ENCODE data around the gene EN1.

Gene EN1

DNA sequence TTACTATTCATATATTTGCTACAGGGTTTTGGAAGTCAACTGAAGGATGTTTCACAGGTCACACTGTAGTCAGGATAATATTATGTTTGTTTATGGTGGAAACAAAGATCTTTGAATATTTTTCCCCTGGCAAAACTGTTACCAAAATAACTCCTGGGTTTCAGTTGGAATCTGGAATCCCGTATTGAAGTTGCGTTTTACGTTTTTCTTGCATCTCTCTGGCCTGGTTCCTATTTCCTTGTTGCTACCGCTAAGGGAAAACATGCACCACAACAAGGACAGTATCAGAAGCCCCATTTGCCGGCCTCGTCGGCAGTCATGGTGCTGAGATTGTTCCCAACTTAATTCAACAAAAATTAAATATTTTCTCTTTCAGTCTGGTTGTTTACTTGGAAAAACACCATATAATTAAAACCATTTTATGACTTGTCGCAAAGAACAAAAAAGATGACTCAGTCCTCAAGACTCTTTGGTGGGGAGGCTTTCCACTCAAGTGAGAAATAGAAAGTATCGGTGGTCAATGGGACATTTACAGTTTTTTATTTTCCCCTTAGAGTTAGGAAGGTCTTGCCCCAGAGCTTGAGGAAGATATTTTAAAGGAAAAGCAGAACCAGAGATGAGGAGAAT is 42.3 kb downstream of the EN1 start:
- Histone ChIP-seq H3K79me2 (no peaks in the 10 kb centered on the region), H3K36me3 (ENCODE audit: control insufficient read depth, insufficient read depth, low read length) (no peaks in the 10 kb centered on the region), H3K4me1 (no peaks in the 10 kb centered on the region), H3K9ac (no peak overlapping the region), H2AFZ (no peak overlapping the region), H3K27ac (no peak overlapping the region), H3K4me3 (ENCODE audit: low read depth, low read length) (no peak overlapping the region), H3K27me3 (ENCODE audit: control insufficient read depth, insufficient read depth, low read length) (no peaks in the 10 kb centered on the region), H3K9me3 (ENCODE audit: control insufficient read depth, low read length) (no peaks in the 10 kb centered on the region), H3K4me2 (ENCODE audit: low read length) (no peak overlapping the region)
- TF ChIP-seq, protein P1, sequence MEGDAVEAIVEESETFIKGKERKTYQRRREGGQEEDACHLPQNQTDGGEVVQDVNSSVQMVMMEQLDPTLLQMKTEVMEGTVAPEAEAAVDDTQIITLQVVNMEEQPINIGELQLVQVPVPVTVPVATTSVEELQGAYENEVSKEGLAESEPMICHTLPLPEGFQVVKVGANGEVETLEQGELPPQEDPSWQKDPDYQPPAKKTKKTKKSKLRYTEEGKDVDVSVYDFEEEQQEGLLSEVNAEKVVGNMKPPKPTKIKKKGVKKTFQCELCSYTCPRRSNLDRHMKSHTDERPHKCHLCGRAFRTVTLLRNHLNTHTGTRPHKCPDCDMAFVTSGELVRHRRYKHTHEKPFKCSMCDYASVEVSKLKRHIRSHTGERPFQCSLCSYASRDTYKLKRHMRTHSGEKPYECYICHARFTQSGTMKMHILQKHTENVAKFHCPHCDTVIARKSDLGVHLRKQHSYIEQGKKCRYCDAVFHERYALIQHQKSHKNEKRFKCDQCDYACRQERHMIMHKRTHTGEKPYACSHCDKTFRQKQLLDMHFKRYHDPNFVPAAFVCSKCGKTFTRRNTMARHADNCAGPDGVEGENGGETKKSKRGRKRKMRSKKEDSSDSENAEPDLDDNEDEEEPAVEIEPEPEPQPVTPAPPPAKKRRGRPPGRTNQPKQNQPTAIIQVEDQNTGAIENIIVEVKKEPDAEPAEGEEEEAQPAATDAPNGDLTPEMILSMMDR (IDR thresholded peaks at IDR 0.05), result no peak

DNA sequence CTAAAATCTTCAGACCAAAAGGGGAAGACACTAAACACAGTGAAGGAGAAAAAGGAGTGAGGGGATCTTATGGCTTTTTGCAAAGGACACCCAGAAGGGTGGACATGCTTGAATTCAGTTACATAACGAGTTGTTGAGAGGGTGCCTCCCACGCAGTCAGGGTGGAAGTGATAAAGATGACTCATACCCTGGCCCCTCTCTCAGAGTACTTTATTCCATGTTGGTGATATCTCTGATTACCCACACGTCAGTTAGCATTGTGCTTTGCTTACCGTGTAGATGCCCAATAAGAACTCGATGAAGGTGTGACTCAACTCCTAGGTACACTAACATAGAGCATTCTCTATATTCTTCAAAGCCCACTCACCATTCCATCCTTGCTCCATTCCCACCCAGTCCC is 44.4 kb downstream of the EN1 start:
- H3K4me3 ChIP-seq (ENCODE audit: low read depth, low read length), result no peak overlapping the region
- no peak overlapping the region for H2AFZ ChIP-seq
- H3K9me3 ChIP-seq (ENCODE audit: control insufficient read depth, low read length), result no peaks in the 10 kb centered on the region
- no peak overlapping the region for H3K4me2 ChIP-seq (ENCODE audit: low read length)
- H3K27ac ChIP-seq, result no peak overlapping the region
- no peaks in the 10 kb centered on the region for H3K4me1 ChIP-seq
- no peak overlapping the region for H3K9ac ChIP-seq
- no peaks in the 10 kb centered on the region for H3K27me3 ChIP-seq (ENCODE audit: control insufficient read depth, insufficient read depth, low read length)
- no peaks in the 10 kb centered on the region for H3K36me3 ChIP-seq (ENCODE audit: control insufficient read depth, insufficient read depth, low read length)
- H3K79me2 ChIP-seq, result no peaks in the 10 kb centered on the region
- TF ChIP-seq, protein P1 (IDR thresholded peaks at IDR 0.05), result no peak

DNA sequence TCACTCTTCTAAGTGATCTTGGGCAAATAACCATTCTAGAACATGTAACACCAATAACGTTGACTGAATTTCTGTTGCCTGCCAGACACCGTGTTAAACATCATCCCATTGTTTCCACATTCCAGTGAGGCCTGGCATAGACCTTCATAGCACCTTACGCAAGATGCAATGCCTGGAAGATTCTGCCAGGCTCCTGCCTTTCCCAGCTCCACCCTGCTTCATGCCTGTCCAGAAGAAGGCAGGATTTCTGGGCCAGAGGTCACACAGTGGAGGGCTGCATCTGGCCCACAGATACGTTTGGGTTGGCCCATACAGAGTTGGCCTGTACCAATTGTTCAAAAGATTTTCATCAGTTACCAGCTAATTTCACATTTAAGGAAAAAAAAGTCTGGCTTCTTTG is 46.3 kb downstream of the EN1 start:
- Histone ChIP-seq H3K79me2 (no peaks in the 10 kb centered on the region), H3K36me3 (ENCODE audit: control insufficient read depth, insufficient read depth, low read length) (no peaks in the 10 kb centered on the region), H3K4me3 (ENCODE audit: low read depth, low read length) (no peak overlapping the region), H3K9ac (no peak overlapping the region), H3K9me3 (ENCODE audit: control insufficient read depth, low read length) (no peaks in the 10 kb centered on the region), H3K27ac (no peak overlapping the region), H3K27me3 (ENCODE audit: control insufficient read depth, insufficient read depth, low read length) (no peaks in the 10 kb centered on the region), H3K4me2 (ENCODE audit: low read length) (no peak overlapping the region), H2AFZ (no peak overlapping the region), H3K4me1 (no peaks in the 10 kb centered on the region)
- TF ChIP-seq, protein P1 (IDR thresholded peaks at IDR 0.05), result no peak

DNA sequence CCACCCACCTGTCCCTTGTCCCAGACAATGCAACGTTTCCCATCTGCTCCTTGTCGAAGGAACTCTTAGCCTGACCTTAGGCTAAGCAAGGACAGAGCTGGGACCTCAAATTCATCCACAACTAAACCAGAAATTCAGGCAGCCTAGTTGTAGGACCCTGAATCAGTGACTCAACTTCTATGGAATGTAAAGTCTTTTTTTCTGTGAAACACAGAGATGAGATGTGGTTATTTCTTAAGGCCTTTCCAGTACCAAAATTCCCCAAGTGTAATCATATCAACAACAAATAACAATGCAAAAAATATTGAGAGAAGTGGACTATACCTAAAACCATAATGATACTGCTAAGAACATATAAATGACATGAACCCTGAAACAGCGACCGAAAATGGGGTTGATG is 46.7 kb downstream of the EN1 start:
- no peaks in the 10 kb centered on the region for H3K4me1 ChIP-seq
- TF ChIP-seq, protein P1 (IDR thresholded peaks at IDR 0.05), result no peak
- no peaks in the 10 kb centered on the region for H3K27me3 ChIP-seq (ENCODE audit: control insufficient read depth, insufficient read depth, low read length)
- no peak overlapping the region for H3K27ac ChIP-seq
- no peaks in the 10 kb centered on the region for H3K79me2 ChIP-seq
- no peak overlapping the region for H3K4me3 ChIP-seq (ENCODE audit: low read depth, low read length)
- H2AFZ ChIP-seq, result no peak overlapping the region
- no peaks in the 10 kb centered on the region for H3K36me3 ChIP-seq (ENCODE audit: control insufficient read depth, insufficient read depth, low read length)
- H3K9me3 ChIP-seq (ENCODE audit: control insufficient read depth, low read length), result no peaks in the 10 kb centered on the region
- no peak overlapping the region for H3K9ac ChIP-seq
- H3K4me2 ChIP-seq (ENCODE audit: low read length), result no peak overlapping the region

DNA sequence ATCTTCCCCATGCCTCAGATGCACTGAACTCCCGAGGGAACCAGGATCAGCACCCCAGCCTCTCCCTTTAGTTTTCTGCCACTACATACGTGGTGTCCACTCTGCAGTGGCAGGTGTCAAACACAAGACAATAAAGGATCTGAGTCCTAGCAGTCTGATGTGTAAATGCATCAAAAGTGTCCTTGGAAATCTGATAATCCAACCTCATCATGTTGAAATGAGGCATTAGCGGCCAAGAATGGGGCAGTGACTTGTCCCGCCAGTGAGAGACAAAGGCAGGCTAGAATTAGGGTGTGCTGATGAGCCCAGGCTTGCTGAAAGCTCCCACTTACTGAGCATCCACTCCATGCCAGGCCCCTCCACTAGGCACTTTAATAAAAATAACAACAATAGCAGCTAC is 52.9 kb downstream of the EN1 start:
- Histone ChIP-seq H2AFZ (no peak overlapping the region), H3K4me1 (no peaks in the 10 kb centered on the region), H3K79me2 (no peaks in the 10 kb centered on the region), H3K27ac (no peak overlapping the region), H3K36me3 (ENCODE audit: control insufficient read depth, insufficient read depth, low read length) (no peaks in the 10 kb centered on the region), H3K9ac (no peak overlapping the region), H3K9me3 (ENCODE audit: control insufficient read depth, low read length) (no peaks in the 10 kb centered on the region), H3K4me3 (ENCODE audit: low read depth, low read length) (no peak overlapping the region), H3K4me2 (ENCODE audit: low read length) (no peak overlapping the region), H3K27me3 (ENCODE audit: control insufficient read depth, insufficient read depth, low read length) (no peaks in the 10 kb centered on the region)
- TF ChIP-seq, protein P1 (IDR thresholded peaks at IDR 0.05), result no peak
